ENCODE results near the gene SH3GL1. TPM values are rescaled to one million over a fixed set of nuclear protein-coding genes. Genes with fewer than 3 reads are reported as not detected.

SH3GL1 gene
- total and polyA plus RNA-seq, 9 of the 15 experiments (the other 6 are each of a cell fraction or from before 2014, with no cell fraction given) = 1.7 to 75.3 (median 25.7) TPM

GRCh38 chr19:4375164-4376027, 25.0 kb downstream of the SH3GL1 start (continued):
- TF ChIP-seq, protein P1, sequence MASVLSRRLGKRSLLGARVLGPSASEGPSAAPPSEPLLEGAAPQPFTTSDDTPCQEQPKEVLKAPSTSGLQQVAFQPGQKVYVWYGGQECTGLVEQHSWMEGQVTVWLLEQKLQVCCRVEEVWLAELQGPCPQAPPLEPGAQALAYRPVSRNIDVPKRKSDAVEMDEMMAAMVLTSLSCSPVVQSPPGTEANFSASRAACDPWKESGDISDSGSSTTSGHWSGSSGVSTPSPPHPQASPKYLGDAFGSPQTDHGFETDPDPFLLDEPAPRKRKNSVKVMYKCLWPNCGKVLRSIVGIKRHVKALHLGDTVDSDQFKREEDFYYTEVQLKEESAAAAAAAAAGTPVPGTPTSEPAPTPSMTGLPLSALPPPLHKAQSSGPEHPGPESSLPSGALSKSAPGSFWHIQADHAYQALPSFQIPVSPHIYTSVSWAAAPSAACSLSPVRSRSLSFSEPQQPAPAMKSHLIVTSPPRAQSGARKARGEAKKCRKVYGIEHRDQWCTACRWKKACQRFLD (CRISPR knock-in tag; IDR thresholded peaks at IDR 0.05) = 0 out of 2 replicates have a peak, but pooled peaks have one; percentile 80
- peak; percentile 89 for TF ChIP-seq SMARCE1 (IDR thresholded peaks at IDR 0.05)
- TF ChIP-seq YBX1 (IDR thresholded peaks at IDR 0.05) = no peak
- no peak for TF ChIP-seq KHSRP (IDR thresholded peaks at IDR 0.05)
- TF ChIP-seq BACH1 (tag; IDR thresholded peaks at IDR 0.05) = no peak
- TF ChIP-seq, protein P2, sequence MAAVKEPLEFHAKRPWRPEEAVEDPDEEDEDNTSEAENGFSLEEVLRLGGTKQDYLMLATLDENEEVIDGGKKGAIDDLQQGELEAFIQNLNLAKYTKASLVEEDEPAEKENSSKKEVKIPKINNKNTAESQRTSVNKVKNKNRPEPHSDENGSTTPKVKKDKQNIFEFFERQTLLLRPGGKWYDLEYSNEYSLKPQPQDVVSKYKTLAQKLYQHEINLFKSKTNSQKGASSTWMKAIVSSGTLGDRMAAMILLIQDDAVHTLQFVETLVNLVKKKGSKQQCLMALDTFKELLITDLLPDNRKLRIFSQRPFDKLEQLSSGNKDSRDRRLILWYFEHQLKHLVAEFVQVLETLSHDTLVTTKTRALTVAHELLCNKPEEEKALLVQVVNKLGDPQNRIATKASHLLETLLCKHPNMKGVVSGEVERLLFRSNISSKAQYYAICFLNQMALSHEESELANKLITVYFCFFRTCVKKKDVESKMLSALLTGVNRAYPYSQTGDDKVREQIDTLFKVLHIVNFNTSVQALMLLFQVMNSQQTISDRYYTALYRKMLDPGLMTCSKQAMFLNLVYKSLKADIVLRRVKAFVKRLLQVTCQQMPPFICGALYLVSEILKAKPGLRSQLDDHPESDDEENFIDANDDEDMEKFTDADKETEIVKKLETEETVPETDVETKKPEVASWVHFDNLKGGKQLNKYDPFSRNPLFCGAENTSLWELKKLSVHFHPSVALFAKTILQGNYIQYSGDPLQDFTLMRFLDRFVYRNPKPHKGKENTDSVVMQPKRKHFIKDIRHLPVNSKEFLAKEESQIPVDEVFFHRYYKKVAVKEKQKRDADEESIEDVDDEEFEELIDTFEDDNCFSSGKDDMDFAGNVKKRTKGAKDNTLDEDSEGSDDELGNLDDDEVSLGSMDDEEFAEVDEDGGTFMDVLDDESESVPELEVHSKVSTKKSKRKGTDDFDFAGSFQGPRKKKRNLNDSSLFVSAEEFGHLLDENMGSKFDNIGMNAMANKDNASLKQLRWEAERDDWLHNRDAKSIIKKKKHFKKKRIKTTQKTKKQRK (IDR thresholded peaks at IDR 0.05; ENCODE audit: borderline replicate concordance, low read depth, low read length) = no peak
- no peak for TF ChIP-seq ZFX (CRISPR knock-in tag; IDR thresholded peaks at IDR 0.05)
- TF ChIP-seq ZNF23 (CRISPR knock-in tag; IDR thresholded peaks at IDR 0.05) = no peak
- no peak for TF ChIP-seq TOE1 (IDR thresholded peaks at IDR 0.05; ENCODE audit: borderline replicate concordance)
- TF ChIP-seq TOE1 (CRISPR knock-in tag; IDR thresholded peaks at IDR 0.05; ENCODE audit: borderline replicate concordance, low read depth) = no peak
- TF ChIP-seq CBX2 (IDR thresholded peaks at IDR 0.05; ENCODE audit: insufficient read depth, low read length, poor library complexity, severe bottlenecking) = no peak
- peak; percentile 72 for TF ChIP-seq NCOA1 (IDR thresholded peaks at IDR 0.05; ENCODE audit: low read depth)
- TF ChIP-seq SMARCB1 (IDR thresholded peaks at IDR 0.05; ENCODE audit: insufficient read length, low read depth) = no peak
- no peak for TF ChIP-seq HLTF (IDR thresholded peaks at IDR 0.05)
- TF ChIP-seq, protein P3, sequence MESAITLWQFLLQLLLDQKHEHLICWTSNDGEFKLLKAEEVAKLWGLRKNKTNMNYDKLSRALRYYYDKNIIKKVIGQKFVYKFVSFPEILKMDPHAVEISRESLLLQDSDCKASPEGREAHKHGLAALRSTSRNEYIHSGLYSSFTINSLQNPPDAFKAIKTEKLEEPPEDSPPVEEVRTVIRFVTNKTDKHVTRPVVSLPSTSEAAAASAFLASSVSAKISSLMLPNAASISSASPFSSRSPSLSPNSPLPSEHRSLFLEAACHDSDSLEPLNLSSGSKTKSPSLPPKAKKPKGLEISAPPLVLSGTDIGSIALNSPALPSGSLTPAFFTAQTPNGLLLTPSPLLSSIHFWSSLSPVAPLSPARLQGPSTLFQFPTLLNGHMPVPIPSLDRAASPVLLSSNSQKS (CRISPR knock-in tag; IDR thresholded peaks at IDR 0.05) = no peak
- TF ChIP-seq NBN (IDR thresholded peaks at IDR 0.05; ENCODE audit: low read depth) = peak; percentile 81
- no peak for TF ChIP-seq FIP1L1 (IDR thresholded peaks at IDR 0.05; ENCODE audit: low read depth, low read length, poor library complexity, severe bottlenecking)
- no peak for TF ChIP-seq THAP7 (CRISPR knock-in tag; IDR thresholded peaks at IDR 0.05)

All from K562 (cell line).